DOHH2 (cell line): ENCODE results near the gene NPLOC4.

Source experiments
- EZH2phosphoT487 ChIP-seq: fragments of 200-600 bp; sonication (generic); IDR thresholded peaks from 2 replicates; pipeline ENCODE4 v1.6.1; 2017; ENCODE audit warnings: borderline replicate concordance, mild to moderate bottlenecking, antibody characterized with exemption, low read length, moderate library complexity, mixed read lengths
- TF ChIP-seq, protein P1 (sequence below): fragments of 200-600 bp; sonication (generic); IDR thresholded peaks from one replicate; pipeline ENCODE4 v1.5.1; 2014; ENCODE audit warnings: antibody characterized with exemption, mild to moderate bottlenecking, low read depth, low read length; ENCODE audit not compliant: poor library complexity, severe bottlenecking

DNA sequence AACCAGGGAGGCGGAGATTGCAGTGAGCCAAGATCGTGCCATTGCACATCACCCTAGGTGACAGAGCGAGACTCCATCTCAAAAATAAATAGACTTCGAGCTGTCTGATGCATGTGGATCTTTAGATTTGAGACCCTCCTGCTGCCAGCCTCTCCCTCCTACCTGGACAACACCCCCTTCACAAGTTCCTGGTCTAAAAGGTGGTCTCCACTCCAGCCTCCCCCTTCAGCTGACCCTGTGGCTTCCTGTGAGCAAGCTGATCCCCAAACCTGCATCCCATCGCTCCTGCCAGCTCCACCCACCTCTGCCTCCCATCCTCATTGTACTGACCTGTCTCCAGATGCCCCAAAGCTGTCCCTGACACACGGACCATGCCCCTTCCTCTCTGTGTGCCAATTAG, 57.6 kb downstream of the NPLOC4 start:
- TF ChIP-seq, protein P1, sequence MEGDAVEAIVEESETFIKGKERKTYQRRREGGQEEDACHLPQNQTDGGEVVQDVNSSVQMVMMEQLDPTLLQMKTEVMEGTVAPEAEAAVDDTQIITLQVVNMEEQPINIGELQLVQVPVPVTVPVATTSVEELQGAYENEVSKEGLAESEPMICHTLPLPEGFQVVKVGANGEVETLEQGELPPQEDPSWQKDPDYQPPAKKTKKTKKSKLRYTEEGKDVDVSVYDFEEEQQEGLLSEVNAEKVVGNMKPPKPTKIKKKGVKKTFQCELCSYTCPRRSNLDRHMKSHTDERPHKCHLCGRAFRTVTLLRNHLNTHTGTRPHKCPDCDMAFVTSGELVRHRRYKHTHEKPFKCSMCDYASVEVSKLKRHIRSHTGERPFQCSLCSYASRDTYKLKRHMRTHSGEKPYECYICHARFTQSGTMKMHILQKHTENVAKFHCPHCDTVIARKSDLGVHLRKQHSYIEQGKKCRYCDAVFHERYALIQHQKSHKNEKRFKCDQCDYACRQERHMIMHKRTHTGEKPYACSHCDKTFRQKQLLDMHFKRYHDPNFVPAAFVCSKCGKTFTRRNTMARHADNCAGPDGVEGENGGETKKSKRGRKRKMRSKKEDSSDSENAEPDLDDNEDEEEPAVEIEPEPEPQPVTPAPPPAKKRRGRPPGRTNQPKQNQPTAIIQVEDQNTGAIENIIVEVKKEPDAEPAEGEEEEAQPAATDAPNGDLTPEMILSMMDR, result no peak
- no peak for TF ChIP-seq EZH2phosphoT487
